Body of pancreas (tissue), 4 donors: Measurements from ENCODE around the gene TSPEAR. TPM values are rescaled to one million over a fixed set of nuclear protein-coding genes. Genes with fewer than 3 reads are reported as not detected.

Experiments
- ATAC-seq: fragments of 150-250 bp; one replicate; pipeline ENCODE4 v1.9.1; 2016
- DNase-seq, 4 donors: peaks; one replicate each; pipeline ENCODE4 v3.0.0-alpha.2; 2019
- H3K27ac ChIP-seq, 4 donors: fragments of 200-600 bp; sonication (generic); 1 replicate in 3 of 4; 2 replicates in 1 of 4; pipeline versions ENCODE4 v1.5.1 to v1.6.1; 2016 to 2019; ENCODE audit warnings: mild to moderate bottlenecking in 1 of 4, mixed read lengths in 1 of 4, moderate library complexity in 1 of 4
- H3K27me3 ChIP-seq, 2 donors: fragments of 200-600 bp; sonication (generic); one replicate each; pipeline ENCODE4 v1.6.0; 2016; ENCODE audit warnings: mild to moderate bottlenecking in 1 of 2
- H3K36me3 ChIP-seq, 2 donors: fragments of 200-600 bp; sonication (generic); replicated peaks in 1 of 2; 2 replicates each; pipeline ENCODE4 v1.5.1; 2016; ENCODE audit warnings: low read depth in 2 of 2; ENCODE audit not compliant: insufficient read depth in 1 of 2
- H3K4me1 ChIP-seq: fragments of 200-600 bp; sonication (generic); one replicate; pipeline ENCODE4 v1.6.0; 2016
- H3K4me3 ChIP-seq, 2 donors: fragments of 200-600 bp; sonication (generic); 1 replicate in 1 of 2; 2 replicates in 1 of 2; pipeline ENCODE4 v1.5.1; 2016 to 2019
- H3K9me3 ChIP-seq, 3 donors: fragments of 200-600 bp; sonication (generic); 1 replicate in 2 of 3; 2 replicates in 1 of 3; pipeline ENCODE4 v1.5.1; 2016
- CTCF ChIP-seq, 7 experiments: fragments of 450-650 bp in 4 of 7; fragments of 200-600 bp in 3 of 7; sonication (generic) in 3 of 7; IDR thresholded peaks; one replicate each; pipeline ENCODE4 v1.5.1; 2016 to 2019; ENCODE audit warnings: antibody characterized with exemption in 7 of 7
- POLR2A ChIP-seq, 3 donors: fragments of 450-650 bp; IDR thresholded peaks; one replicate each; pipeline ENCODE4 v1.6.1; 2016; ENCODE audit warnings: antibody characterized with exemption in 3 of 3, mild to moderate bottlenecking in 2 of 3
- WGBS, 2 donors: methylation state at CpG; one replicate each; pipeline ENCODE4 v1.1.5; 2017; 5-methylcytosine and 5-hydroxymethylcytosine counted together
- intact Hi-C: fragments of 100-400 bp; cut with DNase I; formaldehyde crosslinking; loops from one replicate; pipeline ENCODE4 v1.15.1; 2023
- total RNA-seq, 2 donors: library from RNA; depleted of rRNA; stranded (reverse); fragments of >200 nt; gene quantifications; one replicate each; pipeline ENCODE4 v1.1.0, GENCODE V29; 2016

Gene TSPEAR
- total RNA-seq, 2 donors from 2014 or later, result 0.52 TPM; not detected in 1

- no peak for DNase-seq
- Histone ChIP-seq H3K4me1 (no peaks in the 10 kb centered on the region), H3K36me3 (no peaks in the 10 kb centered on the region), H3K27me3 (no peaks in the 10 kb centered on the region), H3K9me3 (no peaks in the 10 kb centered on the region), H3K27ac (no peak overlapping the region), H3K4me3 (no peak overlapping the region)
- ATAC-seq, result no peak
- no peak for TF ChIP-seq POLR2A (IDR thresholded peaks at IDR 0.05)
- 77 to 80% methylated on average over 2 of the region's 2 CpGs for WGBS, 2 donors
- intact Hi-C loops, result no loop called here
These were observed 122.3 kb downstream of the TSPEAR start for GRCh38 chr21:44589094-44589493.

GRCh38 chr21:44585892-44586291 lies 125.5 kb downstream of the TSPEAR start:
- DNase-seq (no peak), ATAC-seq (no peak)
- Histone ChIP-seq H3K4me3 (no peak overlapping the region), H3K4me1 (no peaks in the 10 kb centered on the region), H3K27me3 (no peaks in the 10 kb centered on the region), H3K9me3 (no peaks in the 10 kb centered on the region), H3K27ac (no peak overlapping the region), H3K36me3 (no peaks in the 10 kb centered on the region)
- intact Hi-C loops, result no loop called here
- WGBS, 2 donors, result 72 to 81% methylated on average over 3 of the region's 3 CpGs
- no peak for TF ChIP-seq POLR2A (IDR thresholded peaks at IDR 0.05)
- TF ChIP-seq CTCF (IDR thresholded peaks at IDR 0.05), result no peak

- no peak for ATAC-seq
- WGBS, 2 donors, result 53 to 59% methylated on average over 6 of the region's 6 CpGs
- intact Hi-C loops, result no loop called here
These were observed 127.6 kb downstream of the TSPEAR start for GRCh38 chr21:44583800-44584147.

GRCh38 chr21:44583089-44583799 lies 128.1 kb downstream of the TSPEAR start:
- intact Hi-C loops, result no loop called here
- H3K4me3 ChIP-seq, result no peak overlapping the region
- no peaks in the 10 kb centered on the region for H3K9me3 ChIP-seq
- no peaks in the 10 kb centered on the region for H3K4me1 ChIP-seq
- 15 to 16% methylated on average over 11 of the region's 11 CpGs for WGBS, 2 donors
- ATAC-seq (no peak), DNase-seq (no peak)
- H3K27ac ChIP-seq, result no peak overlapping the region
- H3K27me3 ChIP-seq, result no peaks in the 10 kb centered on the region
- TF ChIP-seq POLR2A (IDR thresholded peaks at IDR 0.05) (no peak), CTCF (IDR thresholded peaks at IDR 0.05) (no peak)
- H3K36me3 ChIP-seq, result no peaks in the 10 kb centered on the region

More at GRCh38 chr21:44583800-44584147, 127.6 kb downstream of the TSPEAR start:
- Histone ChIP-seq H3K36me3 (no peaks in the 10 kb centered on the region), H3K9me3 (no peaks in the 10 kb centered on the region), H3K4me1 (no peaks in the 10 kb centered on the region), H3K27ac (no peak overlapping the region), H3K27me3 (no peaks in the 10 kb centered on the region), H3K4me3 (no peak overlapping the region)
- TF ChIP-seq CTCF (IDR thresholded peaks at IDR 0.05) (no peak), POLR2A (IDR thresholded peaks at IDR 0.05) (no peak)
- no peak for DNase-seq

- H3K27ac ChIP-seq, result no peak overlapping the region
- intact Hi-C loops, result no loop called here
- H3K36me3 ChIP-seq, result no peaks in the 10 kb centered on the region
- no peak overlapping the region for H3K4me3 ChIP-seq
- ATAC-seq (no peak), DNase-seq (no peak)
- H3K9me3 ChIP-seq, result peaks cover 0 to 3% (median 0%) of the 10 kb centered on the region in 3 donors
- no peaks in the 10 kb centered on the region for H3K4me1 ChIP-seq
- no peaks in the 10 kb centered on the region for H3K27me3 ChIP-seq
- no peak for TF ChIP-seq CTCF (IDR thresholded peaks at IDR 0.05)
- no peak for TF ChIP-seq POLR2A (IDR thresholded peaks at IDR 0.05)
- WGBS, 2 donors, result 70 to 77% methylated on average over 14 to 15 of the region's 15 CpGs
These were observed 129.3 kb downstream of the TSPEAR start for GRCh38 chr21:44582055-44582454.
